ENCODE data around the gene EPB41L3.

Gene EPB41L3

GRCh38 chr18:5422626-5423025 lies 121.2 kb downstream of the EPB41L3 start:
- Mint-ChIP-seq H3K4me1 (peaks cover 13% of the 10 kb centered on the region), H3K27ac (no peak overlapping the region), H3K36me3 (ENCODE audit: low read depth) (peaks cover 6% of the 10 kb centered on the region), H3K9me3 (no peaks in the 10 kb centered on the region), H3K4me3 (no peak overlapping the region), H3K27me3 (ENCODE audit: low read depth, poor library complexity) (no peaks in the 10 kb centered on the region)
- no peak for TF ChIP-seq CTCF (IDR thresholded peaks at IDR 0.05)
- DNase-seq: no peak

GRCh38 chr18:5421981-5422380 lies 121.8 kb downstream of the EPB41L3 start:
- DNase-seq: no peak
- H3K4me1 Mint-ChIP-seq: peaks cover 18% of the 10 kb centered on the region
- H3K4me3 Mint-ChIP-seq: no peak overlapping the region
- no peaks in the 10 kb centered on the region for H3K9me3 Mint-ChIP-seq
- peaks cover under 1% of the 10 kb centered on the region for H3K36me3 Mint-ChIP-seq (ENCODE audit: low read depth)
- H3K27ac Mint-ChIP-seq: peak overlapping the region; percentile 25
- no peaks in the 10 kb centered on the region for H3K27me3 Mint-ChIP-seq (ENCODE audit: low read depth, poor library complexity)
- no peak for TF ChIP-seq CTCF (IDR thresholded peaks at IDR 0.05)

GRCh38 chr18:5420906-5421305 lies 122.9 kb downstream of the EPB41L3 start:
- Mint-ChIP-seq H3K9me3 (no peaks in the 10 kb centered on the region), H3K36me3 (ENCODE audit: low read depth) (no peaks in the 10 kb centered on the region), H3K27me3 (ENCODE audit: low read depth, poor library complexity) (no peaks in the 10 kb centered on the region), H3K4me1 (peaks cover 13% of the 10 kb centered on the region), H3K27ac (no peak overlapping the region), H3K4me3 (no peak overlapping the region)
- TF ChIP-seq CTCF (IDR thresholded peaks at IDR 0.05): no peak
- no peak for DNase-seq

- Mint-ChIP-seq H3K27me3 (ENCODE audit: low read depth, poor library complexity) (no peaks in the 10 kb centered on the region), H3K4me1 (peaks cover 22% of the 10 kb centered on the region), H3K9me3 (no peaks in the 10 kb centered on the region)
Observed at GRCh38 chr18:5419601-5420000, 124.2 kb downstream of the EPB41L3 start.

GRCh38 chr18:5419030-5419429 lies 124.8 kb downstream of the EPB41L3 start:
- Mint-ChIP-seq H3K36me3 (ENCODE audit: low read depth) (no peaks in the 10 kb centered on the region), H3K27me3 (ENCODE audit: low read depth, poor library complexity) (no peaks in the 10 kb centered on the region), H3K4me3 (no peak overlapping the region), H3K27ac (no peak overlapping the region), H3K4me1 (peaks cover 26% of the 10 kb centered on the region), H3K9me3 (no peaks in the 10 kb centered on the region)
- DNase-seq: no peak
- no peak for TF ChIP-seq CTCF (IDR thresholded peaks at IDR 0.05)

More at GRCh38 chr18:5419601-5420000, 124.2 kb downstream of the EPB41L3 start:
- Mint-ChIP-seq H3K36me3 (ENCODE audit: low read depth) (no peaks in the 10 kb centered on the region), H3K4me3 (no peak overlapping the region), H3K27ac (no peak overlapping the region)
- no peak for DNase-seq
- no peak for TF ChIP-seq CTCF (IDR thresholded peaks at IDR 0.05)

- no peak for TF ChIP-seq CTCF (IDR thresholded peaks at IDR 0.05)
- Mint-ChIP-seq H3K27ac (no peak overlapping the region), H3K36me3 (ENCODE audit: low read depth) (no peaks in the 10 kb centered on the region), H3K27me3 (ENCODE audit: low read depth, poor library complexity) (no peaks in the 10 kb centered on the region), H3K4me3 (no peak overlapping the region), H3K9me3 (no peaks in the 10 kb centered on the region), H3K4me1 (peaks cover 34% of the 10 kb centered on the region)
- DNase-seq: no peak
Observed at GRCh38 chr18:5417342-5417741, 126.5 kb downstream of the EPB41L3 start.
